ENCODE measurements around the gene NSMCE1. TPM values are rescaled to one million over a fixed set of nuclear protein-coding genes. Genes with fewer than 3 reads are reported as not detected.

The NSMCE1 gene
- 55.6 to 63.8 TPM (median 60.2 TPM) in 5 replicates for total RNA-seq (2022; extraction: Qiagen RNA extraction)

GRCh38 chr16:27268376-27269299, at the start of gene NSMCE1:
Gene NSMCE1, minus strand, starts transcription at chr16:27268772. Its CDS starts 11,202 bp downstream, at chr16:27257570.

GRCh38 chr16:27313422-27314160, 45.0 kb upstream of the NSMCE1 start, which contains the start of gene IL4R:
Gene IL4R, plus strand, starts transcription at chr16:27313974. Its CDS starts 26,230 bp downstream, at chr16:27340204.

GRCh38 chr16:27203507-27204311, 64.9 kb downstream of the NSMCE1 start, which contains the start of gene KDM8:
Gene KDM8, plus strand, starts transcription at chr16:27203526. Its CDS starts 6,598 bp downstream, at chr16:27210124.

Other genes starting within 250 kb of the NSMCE1 start
- not detected in 5 replicates for gene C16orf82, start 201.8 kb downstream of the NSMCE1 start, total RNA-seq (2022; extraction: Qiagen RNA extraction)
- gene KDM8, start 65.2 kb downstream of the NSMCE1 start, total RNA-seq (2022; extraction: Qiagen RNA extraction) = 2.2 to 3.3 TPM (median 2.4 TPM) in 5 replicates
- 36.7 to 50.0 TPM (median 42.5 TPM) in 5 replicates for gene IL4R, start 45.2 kb upstream of the NSMCE1 start, total RNA-seq (2022; extraction: Qiagen RNA extraction)
- gene IL21R, start 133.4 kb upstream of the NSMCE1 start, total RNA-seq (2022; extraction: Qiagen RNA extraction) = 0.03 TPM in 1 of 5 replicates, not detected in the others